HL-60 (cell line): ENCODE measurements around the gene PLPP7.

Source experiments
- DNase-seq, 2 experiments: peaks; one replicate each; pipeline ENCODE4 v3.0.0-alpha.2; 2010 to 2020; ENCODE audit warnings: low read depth in 1 of 2, low spot score in 1 of 2
- H3K27ac ChIP-seq: fragments of 250-450 bp; sonication (Bioruptor Pico); replicated peaks from 2 replicates; pipeline ENCODE4 v1.5.1; 2020; ENCODE audit warnings: mild to moderate bottlenecking, moderate library complexity
- H3K27me3 ChIP-seq: fragments of 250-450 bp; sonication (Bioruptor Pico); 2 replicates; pipeline ENCODE4 v1.5.1; 2021; ENCODE audit warnings: mild to moderate bottlenecking, moderate library complexity; ENCODE audit not compliant: insufficient read depth, poor library complexity, severe bottlenecking
- H3K4me3 ChIP-seq: replicated peaks from 2 replicates; pipeline ENCODE4 v1.5.1; 2011; ENCODE audit warnings: mild to moderate bottlenecking, control low read depth, low read length; ENCODE audit not compliant: insufficient read depth
- CTCF ChIP-seq: IDR thresholded peaks from one replicate; pipeline ENCODE4 v1.5.1; 2011; ENCODE audit warnings: low read length, control low read depth, inconsistent platforms; ENCODE audit not compliant: insufficient read depth
- GABPA ChIP-seq: IDR thresholded peaks from 2 replicates; pipeline ENCODE4 v1.6.1; 2012; ENCODE audit warnings: low read depth
- POLR2AphosphoS5 ChIP-seq: IDR thresholded peaks from 2 replicates; pipeline ENCODE4 v1.6.1; 2012; ENCODE audit warnings: low read depth
- SPI1 ChIP-seq: IDR thresholded peaks from 2 replicates; pipeline ENCODE4 v1.6.1; 2012; ENCODE audit warnings: low read depth, mild to moderate bottlenecking, borderline replicate concordance
- TF ChIP-seq, protein P1 (sequence below): IDR thresholded peaks from 2 replicates; pipeline ENCODE4 v1.6.1; 2012; ENCODE audit warnings: low read depth; ENCODE audit not compliant: insufficient replicate concordance

Gene PLPP7

GRCh38 chr9:131312246-131312645, 22.7 kb downstream of the PLPP7 start:
- H3K27me3 ChIP-seq: no peaks in the 10 kb centered on the region
- TF ChIP-seq SPI1 (no peak), CTCF (no peak), POLR2AphosphoS5 (no peak), GABPA (no peak)
- TF ChIP-seq, protein P1, sequence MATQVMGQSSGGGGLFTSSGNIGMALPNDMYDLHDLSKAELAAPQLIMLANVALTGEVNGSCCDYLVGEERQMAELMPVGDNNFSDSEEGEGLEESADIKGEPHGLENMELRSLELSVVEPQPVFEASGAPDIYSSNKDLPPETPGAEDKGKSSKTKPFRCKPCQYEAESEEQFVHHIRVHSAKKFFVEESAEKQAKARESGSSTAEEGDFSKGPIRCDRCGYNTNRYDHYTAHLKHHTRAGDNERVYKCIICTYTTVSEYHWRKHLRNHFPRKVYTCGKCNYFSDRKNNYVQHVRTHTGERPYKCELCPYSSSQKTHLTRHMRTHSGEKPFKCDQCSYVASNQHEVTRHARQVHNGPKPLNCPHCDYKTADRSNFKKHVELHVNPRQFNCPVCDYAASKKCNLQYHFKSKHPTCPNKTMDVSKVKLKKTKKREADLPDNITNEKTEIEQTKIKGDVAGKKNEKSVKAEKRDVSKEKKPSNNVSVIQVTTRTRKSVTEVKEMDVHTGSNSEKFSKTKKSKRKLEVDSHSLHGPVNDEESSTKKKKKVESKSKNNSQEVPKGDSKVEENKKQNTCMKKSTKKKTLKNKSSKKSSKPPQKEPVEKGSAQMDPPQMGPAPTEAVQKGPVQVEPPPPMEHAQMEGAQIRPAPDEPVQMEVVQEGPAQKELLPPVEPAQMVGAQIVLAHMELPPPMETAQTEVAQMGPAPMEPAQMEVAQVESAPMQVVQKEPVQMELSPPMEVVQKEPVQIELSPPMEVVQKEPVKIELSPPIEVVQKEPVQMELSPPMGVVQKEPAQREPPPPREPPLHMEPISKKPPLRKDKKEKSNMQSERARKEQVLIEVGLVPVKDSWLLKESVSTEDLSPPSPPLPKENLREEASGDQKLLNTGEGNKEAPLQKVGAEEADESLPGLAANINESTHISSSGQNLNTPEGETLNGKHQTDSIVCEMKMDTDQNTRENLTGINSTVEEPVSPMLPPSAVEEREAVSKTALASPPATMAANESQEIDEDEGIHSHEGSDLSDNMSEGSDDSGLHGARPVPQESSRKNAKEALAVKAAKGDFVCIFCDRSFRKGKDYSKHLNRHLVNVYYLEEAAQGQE: no peak
- DNase-seq: no peak
- H3K4me3 ChIP-seq: no peak overlapping the region
- H3K27ac ChIP-seq: no peak overlapping the region

DNA sequence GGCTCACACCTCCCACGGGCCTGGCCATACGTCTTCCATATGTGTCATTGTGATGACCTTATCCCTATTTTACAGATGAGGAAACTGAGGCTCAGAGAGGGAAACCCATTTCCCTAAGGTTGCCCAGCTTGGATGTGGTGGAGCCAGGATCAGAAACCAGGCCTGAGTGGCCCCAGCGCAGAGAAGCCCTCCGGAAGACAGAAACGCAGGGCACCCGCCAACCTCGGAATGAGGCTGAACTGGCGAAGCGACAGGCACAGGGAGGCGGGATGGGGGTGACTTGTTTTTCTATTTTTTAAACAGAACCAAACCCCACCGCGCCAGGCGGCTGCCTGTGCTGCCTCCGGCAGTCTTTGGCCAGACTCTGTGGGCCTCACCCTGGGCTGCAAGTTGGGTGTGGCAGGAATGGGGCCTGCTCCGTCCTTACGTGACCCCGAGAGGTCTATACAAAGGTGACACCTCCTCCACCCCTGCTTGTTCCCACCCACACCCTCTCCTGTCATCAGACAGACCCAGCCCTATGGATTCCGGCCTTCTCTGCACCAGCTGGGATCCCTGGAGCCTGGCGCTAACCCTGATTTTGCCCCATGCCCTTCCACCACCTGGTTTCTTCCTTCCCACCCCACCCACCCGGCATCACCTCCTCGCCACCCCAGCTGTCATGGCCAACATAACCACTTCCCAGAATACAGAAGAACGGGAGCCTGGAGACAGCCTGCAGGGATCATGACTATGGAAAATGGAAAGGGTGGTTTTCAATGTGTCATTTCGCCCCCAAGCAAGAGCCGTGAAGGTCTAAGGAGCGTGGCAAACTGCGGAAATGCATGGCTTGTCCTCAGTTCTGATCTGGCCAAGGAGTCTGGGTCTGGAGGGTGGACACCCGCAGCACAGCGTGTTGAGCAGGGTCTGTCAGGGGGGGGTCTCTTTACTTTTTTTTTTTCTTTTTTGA, 23.6 kb downstream of the PLPP7 start:
- no peak for DNase-seq
- Histone ChIP-seq H3K4me3 (no peak overlapping the region), H3K27me3 (no peaks in the 10 kb centered on the region), H3K27ac (no peak overlapping the region)
- TF ChIP-seq, protein P1: no peak
- TF ChIP-seq POLR2AphosphoS5: no peak
- TF ChIP-seq SPI1: no peak
- no peak for TF ChIP-seq GABPA
- TF ChIP-seq CTCF: no peak

DNA sequence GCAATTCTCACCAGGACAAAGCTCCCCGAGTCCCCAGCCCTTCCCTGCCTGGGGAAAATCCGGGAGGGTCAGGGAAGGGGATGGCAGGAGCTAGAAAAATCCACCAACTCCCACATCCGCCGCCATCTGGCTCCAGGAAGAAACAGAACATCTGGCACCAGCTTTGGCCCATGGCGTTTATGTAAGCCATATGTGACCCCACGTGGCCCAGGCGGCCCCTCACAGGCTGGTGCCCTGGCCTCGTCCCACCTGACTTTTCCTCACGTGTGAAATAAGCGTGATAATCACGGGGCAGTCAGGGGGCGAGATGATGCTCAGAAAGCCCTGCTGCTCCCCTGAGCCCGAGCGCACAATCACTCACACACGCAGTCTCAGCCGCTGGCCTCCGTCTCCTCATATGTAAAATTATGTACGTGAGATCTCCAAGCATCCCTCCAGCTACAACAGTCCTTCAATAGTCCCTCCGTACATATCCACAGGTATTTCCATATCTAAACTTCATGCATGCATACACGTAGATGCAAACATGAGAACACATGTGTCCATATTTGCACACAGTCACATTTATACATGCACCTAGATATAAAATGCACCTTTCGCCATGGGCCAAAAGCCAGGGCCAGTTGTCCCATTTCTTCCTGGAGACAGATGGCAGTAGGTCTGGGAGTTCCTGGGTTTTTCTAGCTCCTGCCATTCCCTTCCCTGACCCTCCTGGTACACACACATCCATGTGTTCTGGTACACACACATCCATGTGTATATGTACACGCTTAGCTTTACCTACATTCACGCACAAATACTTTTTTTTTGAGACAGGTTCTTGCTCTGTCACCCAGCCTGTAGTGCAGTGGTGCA, 28.9 kb downstream of the PLPP7 start:
- H3K4me3 ChIP-seq: no peak overlapping the region
- TF ChIP-seq, protein P1: no peak
- TF ChIP-seq CTCF (no peak), GABPA (no peak), SPI1 (no peak)
- no peak overlapping the region for H3K27ac ChIP-seq
- H3K27me3 ChIP-seq: no peaks in the 10 kb centered on the region
- DNase-seq: no peak
